Ovary (tissue), 9 donors: ENCODE data around the gene LRRN1. TPM values are rescaled to one million over a fixed set of nuclear protein-coding genes. Genes with fewer than 3 reads are reported as not detected.

ENCODE experiments used
- DNase-seq, 5 donors: peaks; one replicate each; pipeline ENCODE4 v3.0.0-alpha.2; 2019 to 2020
- H3K27ac ChIP-seq, 2 donors: fragments of 200-600 bp; one replicate each; pipeline versions ENCODE4 v1.5.1 to v1.8.0; 2019 to 2022
- H3K27me3 ChIP-seq: fragments of 200-600 bp; one replicate; pipeline ENCODE4 v1.8.0; 2022
- H3K36me3 ChIP-seq: fragments of 200-600 bp; sonication (generic); one replicate; pipeline ENCODE4 v1.5.1; 2019
- H3K4me1 ChIP-seq: one replicate; pipeline ENCODE4 v1.8.1; 2013; ENCODE audit warnings: mild to moderate bottlenecking, moderate library complexity; ENCODE audit not compliant: insufficient read depth
- H3K4me3 ChIP-seq: fragments of 200-600 bp; sonication (generic); one replicate; pipeline ENCODE4 v1.5.1; 2017
- H3K9me3 ChIP-seq, 2 donors: fragments of 200-600 bp in 1 of 2; sonication (generic) in 1 of 2; one replicate each; pipeline versions ENCODE4 v1.5.1 to v1.8.1; 2013 to 2019; ENCODE audit warnings: mild to moderate bottlenecking in 1 of 2, moderate library complexity in 1 of 2
- EP300 ChIP-seq: sonication (generic); formaldehyde crosslinking; IDR thresholded peaks from one replicate; pipeline ENCODE4 v1.6.1; 2017; ENCODE audit warnings: antibody characterized with exemption
- POLR2A ChIP-seq: fragments of 450-650 bp; IDR thresholded peaks from one replicate; pipeline ENCODE4 v1.6.1; 2017; ENCODE audit warnings: antibody characterized with exemption, mild to moderate bottlenecking, moderate library complexity
- WGBS, 3 donors: extraction: QIAGEN DNeasy Blood & Tissue Kit in 1 of 3; methylation state at CpG; one replicate each; pipeline versions ENCODE4 v1.1.5 to v1.1.7; 2013 to 2017; 5-methylcytosine and 5-hydroxymethylcytosine counted together
- intact Hi-C, 4 donors: fragments of 100-400 bp; cut with DNase I; formaldehyde crosslinking; loops; one replicate each; pipeline versions ENCODE4 v1.11.0 to v1.15.1; 2022 to 2023
- polyA plus RNA-seq, 2 donors: library from polyadenylated mRNA; stranded (reverse); fragments of 200-250 nt in 1 of 2; fragments of 350-450 nt in 1 of 2; fragmentation: Illumina TruSeq in 1 of 2; extraction: RNeasy Lipid Tissue Mini Kit (QIAGEN cat#74804) in 1 of 2; gene quantifications; one replicate each; pipeline ENCODE4 v1.2.3, GENCODE V29; 2013 to 2014
- total RNA-seq, 7 donors: library from RNA; depleted of rRNA in 2 of 7; stranded (reverse); fragments of >200 nt in 2 of 7; fragmentation: NEBNext Ultra II Directional in 3 of 7; extraction: Animal tissue kit (Norgen Biotek cat#: 25700) in 3 of 7; gene quantifications; one replicate each; pipeline versions ENCODE4 v1.1.0 to v1.2.4, GENCODE V29; 2016 to 2023
- TF ChIP-seq, protein P1 (sequence below), 3 donors: fragments of 450-650 bp in 2 of 3; fragments of 200-600 bp in 1 of 3; IDR thresholded peaks; one replicate each; pipeline versions ENCODE4 v1.5.1 to v1.8.0; 2016 to 2022; ENCODE audit warnings: antibody characterized with exemption in 3 of 3, mild to moderate bottlenecking in 1 of 3
- donor health status: DM: no; HTN: no; CAD: no; lungs with moderate emphysema.
- donor health status: DM: no; HTN: no; CAD: no.
- donor health status: Bipolar disorder and iron deficiency.
- donor health status: DM: yes; HTN: yes; CAD: no.
- donor health status: DM: no; HTN: no; CAD: no.
- donor health status: DM: yes; HTN: yes; CAD: no.

The LRRN1 gene
- total and polyA plus RNA-seq, 9 donors: 2.9 to 18.5 (median 7.4) TPM

DNA sequence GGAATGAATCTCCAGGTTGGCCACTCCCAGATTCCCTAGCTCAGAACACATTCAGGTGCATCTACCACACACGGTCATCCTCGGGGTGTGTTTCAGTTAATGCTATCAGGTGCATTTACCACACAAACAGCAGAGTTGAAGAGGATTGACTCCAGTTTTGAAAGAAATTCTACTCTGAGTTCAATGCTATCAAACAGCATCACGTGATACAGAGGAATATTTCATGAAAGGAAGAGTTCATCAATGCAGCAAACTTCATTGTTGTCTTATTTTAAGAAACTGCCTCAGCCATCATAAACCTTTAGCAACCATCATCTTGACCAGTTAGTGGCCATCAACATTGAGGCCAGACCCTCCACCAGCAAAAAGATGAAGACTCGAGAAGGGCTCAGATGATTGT is 22.6 kb upstream of the LRRN1 start:
- no peak for TF ChIP-seq EP300
- no peak for TF ChIP-seq POLR2A
- TF ChIP-seq, protein P1, sequence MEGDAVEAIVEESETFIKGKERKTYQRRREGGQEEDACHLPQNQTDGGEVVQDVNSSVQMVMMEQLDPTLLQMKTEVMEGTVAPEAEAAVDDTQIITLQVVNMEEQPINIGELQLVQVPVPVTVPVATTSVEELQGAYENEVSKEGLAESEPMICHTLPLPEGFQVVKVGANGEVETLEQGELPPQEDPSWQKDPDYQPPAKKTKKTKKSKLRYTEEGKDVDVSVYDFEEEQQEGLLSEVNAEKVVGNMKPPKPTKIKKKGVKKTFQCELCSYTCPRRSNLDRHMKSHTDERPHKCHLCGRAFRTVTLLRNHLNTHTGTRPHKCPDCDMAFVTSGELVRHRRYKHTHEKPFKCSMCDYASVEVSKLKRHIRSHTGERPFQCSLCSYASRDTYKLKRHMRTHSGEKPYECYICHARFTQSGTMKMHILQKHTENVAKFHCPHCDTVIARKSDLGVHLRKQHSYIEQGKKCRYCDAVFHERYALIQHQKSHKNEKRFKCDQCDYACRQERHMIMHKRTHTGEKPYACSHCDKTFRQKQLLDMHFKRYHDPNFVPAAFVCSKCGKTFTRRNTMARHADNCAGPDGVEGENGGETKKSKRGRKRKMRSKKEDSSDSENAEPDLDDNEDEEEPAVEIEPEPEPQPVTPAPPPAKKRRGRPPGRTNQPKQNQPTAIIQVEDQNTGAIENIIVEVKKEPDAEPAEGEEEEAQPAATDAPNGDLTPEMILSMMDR (IDR thresholded peaks at IDR 0.05): no peak
- DNase-seq: no peak
- H3K4me1 ChIP-seq: no peaks in the 10 kb centered on the region
- H3K27me3 ChIP-seq: no peaks in the 10 kb centered on the region
- 95 to 98% (median 95%) methylated on average over 4 of the region's 4 CpGs for WGBS, 3 donors
- intact Hi-C loops: no loop called here
- peaks cover 0 to 13% of the 10 kb centered on the region in 2 donors for H3K9me3 ChIP-seq
- no peak overlapping the region for H3K27ac ChIP-seq
- no peak overlapping the region for H3K4me3 ChIP-seq
- no peaks in the 10 kb centered on the region for H3K36me3 ChIP-seq

DNA sequence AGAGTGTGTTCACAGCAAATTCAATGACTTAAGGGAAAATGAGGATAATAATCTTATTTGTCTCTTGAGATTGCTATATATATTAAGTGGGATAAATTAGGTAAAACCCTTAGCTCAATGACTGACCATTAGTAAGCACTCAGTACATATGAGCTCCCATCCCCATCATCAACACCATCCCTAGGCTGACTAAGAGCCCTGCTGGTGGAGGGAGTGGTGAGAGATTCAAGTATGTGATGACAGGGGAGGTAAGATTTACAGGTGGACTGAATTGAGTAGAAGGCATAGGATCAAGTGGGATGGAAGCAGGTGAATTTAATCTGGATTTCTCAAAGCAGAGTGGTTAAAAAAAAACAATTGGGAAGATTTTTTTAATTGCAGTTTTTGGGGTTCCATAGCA is 21.0 kb upstream of the LRRN1 start:
- intact Hi-C loops: no loop called here
- Histone ChIP-seq H3K4me3 (no peak overlapping the region), H3K36me3 (no peaks in the 10 kb centered on the region), H3K9me3 (peaks cover 0 to 13% of the 10 kb centered on the region in 2 donors), H3K4me1 (no peaks in the 10 kb centered on the region), H3K27me3 (no peaks in the 10 kb centered on the region), H3K27ac (no peak overlapping the region)
- DNase-seq: no peak
- TF ChIP-seq EP300 (no peak), POLR2A (no peak)
- TF ChIP-seq, protein P1 (IDR thresholded peaks at IDR 0.05): no peak

DNA sequence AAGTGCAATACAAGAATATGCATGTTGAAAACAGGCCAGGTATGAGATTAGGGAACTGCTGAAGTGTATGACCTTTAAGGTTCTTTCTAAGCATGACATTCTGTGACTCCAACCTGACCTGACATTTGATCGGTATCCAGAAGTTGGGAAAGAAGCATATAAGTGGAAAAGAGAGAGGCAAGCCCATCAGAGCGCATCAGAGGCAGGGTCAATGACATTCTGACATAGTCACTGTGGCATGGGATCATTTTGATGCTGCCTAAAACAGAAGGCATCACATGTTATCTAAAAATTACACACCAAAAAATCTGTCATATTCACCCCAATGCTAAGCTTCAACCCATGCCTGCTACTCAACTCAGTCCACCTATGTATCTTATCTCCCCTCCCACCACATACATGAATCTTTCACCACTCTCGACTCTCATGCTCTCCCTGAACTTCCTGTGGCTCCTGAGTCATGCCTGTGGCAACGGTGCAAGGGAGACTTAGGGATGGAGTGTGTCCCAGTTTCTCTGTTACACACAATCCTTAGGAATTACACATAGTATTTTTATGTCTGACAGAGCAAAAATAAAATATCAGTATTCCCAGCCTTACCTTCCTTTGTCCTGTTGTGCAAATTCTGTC is 20.5 kb upstream of the LRRN1 start:
- H3K27ac ChIP-seq: no peak overlapping the region
- no peaks in the 10 kb centered on the region for H3K27me3 ChIP-seq
- DNase-seq: no peak
- intact Hi-C loops: no loop called here
- H3K4me3 ChIP-seq: no peak overlapping the region
- 41 to 61% (median 44%) methylated on average over 4 of the region's 4 CpGs for WGBS, 3 donors
- H3K4me1 ChIP-seq: no peaks in the 10 kb centered on the region
- no peaks in the 10 kb centered on the region for H3K36me3 ChIP-seq
- peaks cover 0 to 13% of the 10 kb centered on the region in 2 donors for H3K9me3 ChIP-seq
- TF ChIP-seq, protein P1 (IDR thresholded peaks at IDR 0.05): no peak
- no peak for TF ChIP-seq POLR2A

DNA sequence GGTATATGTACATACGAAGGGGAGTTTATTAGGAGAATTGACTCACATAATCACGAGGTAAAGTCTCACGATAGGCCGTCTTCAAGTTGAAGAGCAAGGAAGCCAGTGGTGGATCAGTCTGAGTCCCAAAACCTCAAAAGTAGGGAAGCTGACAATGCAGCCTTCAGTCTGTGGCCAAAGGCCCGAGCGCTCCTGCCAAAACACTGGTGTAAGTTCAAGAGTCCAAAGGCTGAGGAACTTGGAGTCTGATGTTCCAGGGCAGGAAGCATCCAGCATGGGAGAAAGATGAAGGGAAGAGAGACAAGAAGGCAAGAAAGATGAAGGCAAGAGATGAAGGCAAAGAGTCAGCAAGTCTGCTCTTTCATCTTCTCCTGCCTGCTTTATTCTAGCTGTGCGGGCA is 16.8 kb upstream of the LRRN1 start:
- intact Hi-C loops: no loop called here
- WGBS, 3 donors: 64 to 78% (median 69%) methylated on average over 7 of the region's 7 CpGs
- Histone ChIP-seq H3K27ac (no peak overlapping the region), H3K4me3 (no peak overlapping the region), H3K4me1 (no peaks in the 10 kb centered on the region), H3K36me3 (no peaks in the 10 kb centered on the region), H3K9me3 (no peaks in the 10 kb centered on the region), H3K27me3 (no peaks in the 10 kb centered on the region)
- DNase-seq: no peak
- TF ChIP-seq EP300: no peak

DNA sequence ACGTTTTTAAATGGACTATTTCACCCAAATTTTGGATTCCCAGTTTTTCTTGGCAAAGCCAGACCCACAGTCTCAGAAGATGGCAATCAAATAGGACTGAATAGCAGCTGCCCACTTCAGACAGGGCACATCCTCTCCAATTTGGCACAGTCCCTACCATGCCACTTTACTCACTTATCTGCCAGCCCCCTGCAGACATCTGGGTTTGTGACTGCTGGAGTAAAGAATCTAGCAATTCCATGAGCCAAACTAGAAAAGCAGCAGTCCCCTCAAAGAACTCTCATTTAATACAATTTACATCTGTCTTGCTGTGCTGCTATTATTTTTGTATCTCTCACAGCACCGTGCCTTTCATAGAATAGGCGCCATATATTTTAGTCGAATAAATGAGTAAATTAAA is 16.0 kb upstream of the LRRN1 start:
- Histone ChIP-seq H3K4me1 (no peaks in the 10 kb centered on the region), H3K27me3 (no peaks in the 10 kb centered on the region), H3K36me3 (no peaks in the 10 kb centered on the region), H3K9me3 (no peaks in the 10 kb centered on the region), H3K4me3 (no peak overlapping the region), H3K27ac (no peak overlapping the region)
- DNase-seq: no peak
- WGBS, 3 donors: 47 to 74% (median 61%) methylated on average over 4 of the region's 4 CpGs
- intact Hi-C loops: no loop called here
- TF ChIP-seq EP300: no peak
- no peak for TF ChIP-seq POLR2A
